ENCODE measurements around the gene SPI1. TPM values are rescaled to one million over a fixed set of nuclear protein-coding genes. Genes with fewer than 3 reads are reported as not detected.

Gene SPI1
- total RNA-seq, 1 donor from 2014 or later = not detected

- H3K36me3 Mint-ChIP-seq (ENCODE audit: low read depth) = peaks cover 6% of the 10 kb centered on the region
- peak overlapping the region; percentile 51 for H3K4me3 Mint-ChIP-seq
- no peaks in the 10 kb centered on the region for H3K9me3 Mint-ChIP-seq
- no peaks in the 10 kb centered on the region for H3K4me1 Mint-ChIP-seq
- no peak for DNase-seq (ENCODE audit: low read depth, low spot score)
- no peak overlapping the region for H3K27ac Mint-ChIP-seq (ENCODE audit: unreplicated experiment)
- no peak for TF ChIP-seq CTCF (conservative IDR thresholded peaks at IDR 0.05)
- no peaks in the 10 kb centered on the region for H3K27me3 Mint-ChIP-seq (ENCODE audit: low read depth)
Measured at GRCh38 chr11:47415949-47416472, 37.7 kb upstream of the SPI1 start.

DNA sequence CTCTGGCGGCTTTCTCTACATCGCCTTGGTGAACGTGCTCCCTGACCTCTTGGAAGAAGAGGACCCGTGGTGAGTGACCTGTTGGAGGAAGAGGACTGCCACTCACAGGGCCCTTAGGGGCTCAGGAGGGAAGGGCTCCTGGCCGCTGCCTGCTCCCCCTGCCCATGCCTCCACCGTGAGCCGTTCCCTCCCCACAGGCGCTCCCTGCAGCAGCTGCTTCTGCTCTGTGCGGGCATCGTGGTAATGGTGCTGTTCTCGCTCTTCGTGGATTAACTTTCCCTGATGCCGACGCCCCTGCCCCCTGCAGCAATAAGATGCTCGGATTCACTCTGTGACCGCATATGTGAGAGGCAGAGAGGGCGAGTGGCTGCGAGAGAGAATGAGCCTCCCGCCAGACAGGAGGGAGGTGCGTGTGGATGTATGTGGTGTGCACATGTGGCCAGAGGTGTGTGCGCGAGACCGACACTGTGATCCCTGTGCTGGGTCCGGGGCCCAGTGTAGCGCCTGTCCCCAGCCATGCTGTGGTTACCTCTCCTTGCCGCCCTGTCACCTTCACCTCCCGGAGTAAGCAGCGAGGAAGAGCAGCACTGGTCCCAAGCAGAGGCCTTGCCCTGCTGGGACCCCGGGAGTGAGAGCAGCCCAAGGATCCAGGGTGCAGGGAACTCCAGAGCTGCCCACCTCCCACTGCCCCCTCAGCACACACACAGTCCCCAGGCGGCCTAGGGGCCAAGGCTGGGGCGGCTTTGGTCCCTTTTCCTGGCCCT is 36.9 kb upstream of the SPI1 start:
- Mint-ChIP-seq H3K4me1 (no peaks in the 10 kb centered on the region), H3K27me3 (ENCODE audit: low read depth) (no peaks in the 10 kb centered on the region), H3K4me3 (peak overlapping the region; percentile 61), H3K27ac (ENCODE audit: unreplicated experiment) (peak overlapping the region; percentile 82), H3K36me3 (ENCODE audit: low read depth) (peaks cover 6% of the 10 kb centered on the region), H3K9me3 (no peaks in the 10 kb centered on the region)
- DNase-seq (ENCODE audit: low read depth, low spot score) = no peak
- no peak for TF ChIP-seq CTCF (conservative IDR thresholded peaks at IDR 0.05)

DNA sequence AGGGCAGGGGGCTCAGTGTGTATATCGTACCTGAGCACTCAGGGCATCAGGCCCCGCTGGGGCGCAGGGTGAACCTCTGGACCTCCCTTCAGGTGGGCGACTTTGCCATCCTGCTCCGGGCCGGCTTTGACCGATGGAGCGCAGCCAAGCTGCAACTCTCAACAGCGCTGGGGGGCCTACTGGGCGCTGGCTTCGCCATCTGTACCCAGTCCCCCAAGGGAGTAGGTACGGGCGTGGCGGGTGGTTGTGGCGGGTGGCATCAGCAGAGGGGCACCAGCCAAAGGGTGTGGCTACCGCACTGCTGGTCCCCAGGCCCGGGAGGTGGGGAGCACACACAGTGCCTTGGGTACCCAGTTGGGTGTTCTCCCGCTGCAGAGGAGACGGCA is 36.3 kb upstream of the SPI1 start:
- TF ChIP-seq CTCF (conservative IDR thresholded peaks at IDR 0.05) = no peak
- Mint-ChIP-seq H3K27me3 (ENCODE audit: low read depth) (no peaks in the 10 kb centered on the region), H3K4me3 (no peak overlapping the region), H3K27ac (ENCODE audit: unreplicated experiment) (no peak overlapping the region), H3K9me3 (no peaks in the 10 kb centered on the region), H3K4me1 (no peaks in the 10 kb centered on the region), H3K36me3 (ENCODE audit: low read depth) (peaks cover 6% of the 10 kb centered on the region)
- no peak for DNase-seq (ENCODE audit: low read depth, low spot score)

DNA sequence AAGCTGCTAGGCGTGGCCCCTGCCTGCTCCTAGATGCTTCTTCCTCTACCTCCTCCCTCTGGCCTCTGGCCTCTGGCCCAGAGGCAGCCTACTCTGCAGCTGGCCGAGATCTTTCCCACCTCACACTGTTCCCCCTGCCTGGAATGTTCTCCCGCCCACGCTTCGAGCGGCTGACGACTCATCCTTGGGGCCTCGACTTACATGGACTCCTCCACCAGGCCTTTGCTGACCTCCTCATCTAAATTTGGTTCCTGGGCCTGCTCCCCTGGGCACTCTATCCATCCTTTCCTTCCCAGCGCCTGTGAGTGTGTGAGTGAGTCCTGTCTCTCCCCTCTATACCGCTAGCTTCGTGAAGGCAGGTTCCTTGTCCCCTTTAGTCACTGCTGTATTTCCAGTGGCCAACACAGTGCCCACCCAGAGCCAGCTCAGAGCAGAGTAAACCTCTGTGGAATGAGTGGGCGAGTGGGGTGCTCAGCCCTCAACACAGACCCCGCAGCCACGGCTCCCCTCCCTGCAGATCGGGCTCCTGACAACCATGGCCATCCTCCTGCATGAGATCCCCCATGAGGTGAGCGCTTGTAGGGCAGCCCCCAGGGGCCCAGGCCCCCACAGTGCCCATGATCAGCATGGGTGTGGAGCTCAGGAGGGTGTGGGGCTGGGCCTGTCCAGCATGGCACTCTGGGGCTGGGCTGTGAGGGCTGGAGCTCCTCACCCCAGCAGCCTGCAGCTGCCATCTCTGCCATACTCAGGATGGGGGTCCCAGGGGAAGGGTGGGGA is 35.7 kb upstream of the SPI1 start:
- Mint-ChIP-seq H3K9me3 (no peaks in the 10 kb centered on the region), H3K4me1 (peaks cover 4% of the 10 kb centered on the region), H3K4me3 (peak overlapping the region; percentile 73), H3K27ac (ENCODE audit: unreplicated experiment) (no peak overlapping the region), H3K27me3 (ENCODE audit: low read depth) (no peaks in the 10 kb centered on the region), H3K36me3 (ENCODE audit: low read depth) (peaks cover 6% of the 10 kb centered on the region)
- TF ChIP-seq CTCF (conservative IDR thresholded peaks at IDR 0.05) = no peak
- no peak for DNase-seq (ENCODE audit: low read depth, low spot score)

GRCh38 chr11:47413351-47413750 is 35.0 kb upstream of the SPI1 start:
- no peak for TF ChIP-seq CTCF (conservative IDR thresholded peaks at IDR 0.05)
- Mint-ChIP-seq H3K36me3 (ENCODE audit: low read depth) (peaks cover 6% of the 10 kb centered on the region), H3K9me3 (no peaks in the 10 kb centered on the region), H3K4me3 (peak overlapping the region; percentile 73), H3K4me1 (peaks cover 7% of the 10 kb centered on the region), H3K27me3 (ENCODE audit: low read depth) (no peaks in the 10 kb centered on the region), H3K27ac (ENCODE audit: unreplicated experiment) (no peak overlapping the region)
- no peak for DNase-seq (ENCODE audit: low read depth, low spot score)
